AG08395 (cell line): Measurements from ENCODE around the gene HLA-A.
"Not testable (repeated sequence)": the region's sequence is repeated elsewhere in the genome, so short reads cannot be mapped to it uniquely, and the experiment has no call there.

Experiments used
- DNase-seq: peaks from one replicate; pipeline ENCODE4 v3.0.0; 2012; ENCODE audit warnings: mixed read lengths, low spot score

Gene HLA-A

DNA sequence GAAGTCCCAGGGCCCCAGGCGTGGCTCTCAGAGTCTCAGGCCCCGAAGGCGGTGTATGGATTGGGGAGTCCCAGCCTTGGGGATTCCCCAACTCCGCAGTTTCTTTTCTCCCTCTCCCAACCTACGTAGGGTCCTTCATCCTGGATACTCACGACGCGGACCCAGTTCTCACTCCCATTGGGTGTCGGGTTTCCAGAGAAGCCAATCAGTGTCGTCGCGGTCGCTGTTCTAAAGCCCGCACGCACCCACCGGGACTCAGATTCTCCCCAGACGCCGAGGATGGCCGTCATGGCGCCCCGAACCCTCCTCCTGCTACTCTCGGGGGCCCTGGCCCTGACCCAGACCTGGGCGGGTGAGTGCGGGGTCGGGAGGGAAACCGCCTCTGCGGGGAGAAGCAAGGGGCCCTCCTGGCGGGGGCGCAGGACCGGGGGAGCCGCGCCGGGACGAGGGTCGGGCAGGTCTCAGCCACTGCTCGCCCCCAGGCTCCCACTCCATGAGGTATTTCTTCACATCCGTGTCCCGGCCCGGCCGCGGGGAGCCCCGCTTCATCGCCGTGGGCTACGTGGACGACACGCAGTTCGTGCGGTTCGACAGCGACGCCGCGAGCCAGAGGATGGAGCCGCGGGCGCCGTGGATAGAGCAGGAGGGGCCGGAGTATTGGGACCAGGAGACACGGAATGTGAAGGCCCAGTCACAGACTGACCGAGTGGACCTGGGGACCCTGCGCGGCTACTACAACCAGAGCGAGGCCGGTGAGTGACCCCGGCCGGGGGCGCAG is at the start of gene HLA-A:
HLA-A (plus strand) TSS at position 258 of the 778 bp plus-strand sequence; CDS start at position 280, 22 bp downstream.
- DNase-seq = peak; percentile 93

GRCh38 chr6:29892696-29893095 is 49.6 kb upstream of the HLA-A start:
- no peak for DNase-seq

DNA sequence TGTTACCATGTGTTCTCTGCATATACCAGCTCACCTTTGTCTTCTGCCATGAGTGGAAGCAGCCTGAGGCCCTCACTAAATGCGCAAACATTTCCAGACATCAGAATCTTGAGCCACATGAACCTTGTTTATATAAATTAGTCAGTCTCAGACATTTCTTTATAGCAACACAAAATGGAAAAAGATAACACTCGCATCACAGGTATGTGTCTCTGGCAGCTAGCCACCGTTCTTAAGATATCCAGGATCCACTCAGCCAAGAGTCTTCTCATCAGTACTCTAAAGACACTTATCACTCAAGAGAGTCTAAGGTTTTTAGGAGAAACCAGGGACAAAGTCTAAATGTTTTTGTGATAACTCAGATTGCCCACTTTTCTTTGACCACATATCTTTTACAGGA is 43.1 kb upstream of the HLA-A start:
- no peak for DNase-seq

DNA sequence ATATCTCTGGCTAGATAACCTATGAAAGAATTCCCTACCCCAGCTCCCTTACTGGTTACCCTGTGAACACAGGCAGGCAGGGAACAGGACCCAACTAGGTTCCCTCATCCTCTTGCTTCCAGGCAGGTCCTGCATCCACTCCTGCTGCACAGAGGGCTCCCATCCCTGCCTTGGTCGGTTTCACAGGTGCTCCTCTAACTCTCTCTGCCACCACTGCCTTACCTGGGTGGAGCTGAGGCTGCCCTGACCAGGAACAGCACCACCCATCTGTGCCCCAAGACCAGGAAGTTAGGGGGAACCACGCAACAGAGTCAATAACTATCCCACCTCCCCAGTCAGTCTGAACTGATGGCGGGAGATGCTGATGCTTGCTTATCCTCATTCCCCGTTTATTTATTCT is 37.0 kb upstream of the HLA-A start:
- DNase-seq = no peak

DNA sequence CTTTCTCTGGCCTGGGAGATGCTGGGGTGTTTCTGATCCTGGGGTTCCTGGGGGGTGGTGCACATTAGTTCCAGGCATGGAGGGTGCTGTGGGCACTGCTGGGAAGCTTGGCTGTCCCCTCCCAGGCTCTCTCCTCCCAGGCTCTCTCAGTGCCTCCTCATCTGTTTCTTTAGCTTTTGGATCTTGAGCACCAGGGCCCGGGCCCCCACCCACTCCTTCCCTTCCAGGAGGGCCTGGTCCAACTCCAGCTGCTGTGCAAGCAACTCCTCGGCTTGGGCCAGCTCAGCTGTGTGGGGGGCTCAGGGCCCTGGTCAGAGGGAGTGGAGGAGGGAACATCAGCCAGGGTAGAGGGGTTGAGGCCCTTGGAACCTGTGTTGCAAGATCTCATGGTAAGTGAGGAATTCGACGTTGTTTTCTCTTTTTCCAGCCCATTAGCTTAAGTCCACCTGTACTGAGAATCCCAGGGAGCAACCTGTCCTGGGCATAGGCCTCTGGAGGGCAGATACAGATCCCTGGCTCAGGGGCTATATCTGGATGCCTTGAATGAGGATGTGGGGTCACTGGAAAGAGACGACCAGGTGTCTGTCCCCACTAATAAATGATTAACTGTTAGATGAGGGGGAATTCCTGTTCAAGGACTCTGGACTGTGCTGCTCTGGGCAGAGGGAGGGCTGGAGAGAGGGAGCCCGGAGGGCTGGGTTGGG is 34.5 kb upstream of the HLA-A start:
- no peak for DNase-seq

- DNase-seq = no peak
These were observed 34.0 kb upstream of the HLA-A start for GRCh38 chr6:29908341-29908662.

GRCh38 chr6:29908710-29909109 is 33.6 kb upstream of the HLA-A start:
- DNase-seq = no peak

- peak; percentile 41 for DNase-seq
These were observed 32.3 kb upstream of the HLA-A start for GRCh38 chr6:29909985-29910384.

DNA sequence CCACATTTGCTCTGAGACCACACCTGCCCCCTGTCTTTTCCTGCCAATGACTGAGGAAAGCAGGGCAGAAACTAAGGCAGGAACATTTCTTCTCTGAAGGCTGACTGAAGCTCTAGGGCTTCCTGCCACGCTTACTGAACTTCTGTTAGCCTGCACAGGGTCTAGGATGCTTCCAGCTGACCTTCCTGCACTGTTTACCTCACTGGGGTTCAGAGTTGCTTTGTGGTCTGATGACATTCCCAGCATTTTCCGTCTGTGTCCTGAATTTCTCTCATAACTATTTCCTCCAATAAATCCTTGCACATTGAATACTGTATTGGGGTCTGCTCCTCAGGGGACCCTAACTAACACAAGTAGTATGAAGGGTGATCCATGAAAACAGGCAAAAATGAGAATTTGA is 29.5 kb upstream of the HLA-A start:
- DNase-seq = no peak

DNA sequence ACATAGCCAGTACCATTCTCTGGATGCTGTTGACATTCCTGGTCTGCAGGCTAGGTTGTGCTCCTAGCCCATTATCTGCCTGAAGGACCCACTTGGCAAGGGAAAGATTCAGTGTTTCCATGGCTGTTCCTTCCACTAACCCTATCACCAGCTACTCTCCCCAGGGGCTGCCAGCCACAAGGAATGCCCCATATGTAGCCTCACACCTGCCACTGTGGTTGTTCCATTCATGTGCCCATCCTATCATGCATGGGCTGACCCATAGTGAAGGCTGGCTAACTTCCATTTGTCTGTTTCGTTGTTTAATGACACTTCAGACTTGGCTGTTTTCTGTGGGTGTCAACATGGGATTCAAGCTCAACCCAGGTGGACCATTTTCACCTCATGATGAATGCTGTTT is 25.6 kb upstream of the HLA-A start:
- DNase-seq = no peak

DNA sequence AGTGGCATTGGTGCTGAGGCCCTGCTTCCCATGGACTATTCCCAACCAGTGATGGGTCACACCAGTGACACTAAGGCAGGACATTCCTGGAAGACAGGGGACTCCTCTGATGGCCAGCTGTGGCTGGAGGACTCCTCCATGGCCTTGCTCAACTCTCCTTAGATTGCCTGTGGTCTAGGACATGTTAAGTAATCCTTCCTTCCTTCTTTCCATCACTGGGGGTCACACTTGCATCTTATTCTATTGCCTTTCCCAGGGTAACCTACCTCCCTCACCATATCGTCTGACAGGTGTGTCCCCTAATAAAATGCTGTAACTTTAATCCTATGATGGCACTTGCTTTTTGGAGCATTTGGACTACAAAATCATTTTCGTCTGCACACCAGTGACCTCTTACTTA is 24.5 kb upstream of the HLA-A start:
- DNase-seq = no peak

GRCh38 chr6:29919506-29920445 is 22.6 kb upstream of the HLA-A start:
- DNase-seq = no peak

- no peak for DNase-seq
These were observed 18.0 kb upstream of the HLA-A start for GRCh38 chr6:29924287-29924686.

- DNase-seq = no peak
These were observed 17.6 kb upstream of the HLA-A start for GRCh38 chr6:29924731-29925130.

DNA sequence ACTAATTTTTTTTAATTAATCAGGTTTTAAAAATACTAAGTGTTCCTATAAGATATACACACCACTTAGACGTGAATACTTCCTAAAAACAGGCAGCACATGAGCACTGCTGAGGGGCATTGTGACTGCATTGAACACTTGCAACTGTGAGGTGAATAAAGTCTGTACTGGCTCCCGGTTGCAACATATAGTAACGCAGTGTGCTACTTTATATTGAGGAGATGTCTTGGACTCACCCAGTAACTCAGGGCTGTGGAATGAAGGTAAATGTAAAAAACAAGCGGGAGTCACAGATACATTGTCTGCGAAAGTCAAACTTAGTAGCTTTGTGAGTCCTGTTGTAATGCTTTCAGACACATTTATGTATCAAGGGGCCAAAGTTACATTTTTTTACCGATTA is 17.0 kb upstream of the HLA-A start:
- no peak for DNase-seq

DNA sequence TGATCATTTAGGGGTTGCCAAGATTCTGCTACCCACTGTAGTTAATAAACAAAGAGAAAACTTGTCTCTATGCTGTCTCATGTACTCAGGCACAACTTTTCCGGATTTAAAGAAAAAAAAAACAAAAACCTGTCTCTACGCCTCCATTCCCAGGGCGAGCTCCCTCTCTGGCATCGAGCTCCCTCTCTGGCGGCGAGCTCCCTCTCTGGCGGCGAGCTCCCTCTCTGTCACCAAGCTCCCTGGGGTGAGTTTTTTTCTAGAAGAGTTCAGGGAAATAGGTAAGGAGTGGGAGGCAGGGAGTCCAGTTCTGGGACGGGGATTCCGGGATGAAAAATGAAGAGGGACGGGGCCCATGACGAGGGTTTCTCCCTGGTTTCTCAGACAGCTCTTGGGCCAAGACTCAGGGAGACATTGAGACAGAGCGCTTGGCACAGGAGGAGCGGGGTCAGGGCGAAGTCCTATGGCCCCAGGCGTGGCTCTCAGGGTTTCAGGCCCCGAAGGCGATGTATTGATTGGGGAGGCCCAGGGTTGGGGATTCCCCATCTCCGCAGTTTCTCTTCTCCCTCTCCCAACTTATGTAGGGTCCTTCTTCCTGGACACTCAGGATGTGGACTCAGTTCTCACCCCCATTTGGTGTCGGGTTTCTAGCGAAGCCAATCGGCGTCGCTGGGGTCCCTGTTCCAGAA is 16.5 kb upstream of the HLA-A start:
- peak; percentile 45 for DNase-seq

- DNase-seq = peak; percentile 76
These were observed 15.7 kb upstream of the HLA-A start for GRCh38 chr6:29926413-29927274.

DNA sequence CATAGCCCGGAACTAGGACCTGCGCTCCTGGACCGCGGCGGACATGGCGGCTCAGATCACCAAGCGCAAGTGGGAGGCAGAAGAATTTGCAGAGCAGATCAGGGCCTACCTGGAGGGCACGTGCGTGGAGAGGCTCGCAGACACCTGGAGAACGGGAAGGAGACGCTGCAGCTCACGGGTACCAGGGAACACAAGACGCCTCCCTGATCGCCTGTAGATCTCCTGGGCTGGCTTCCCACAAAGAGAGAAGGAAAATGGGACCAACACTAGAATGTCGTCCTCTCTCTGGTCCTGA is 15.1 kb upstream of the HLA-A start:
- DNase-seq = no peak

- DNase-seq = no peak
These were observed 14.4 kb upstream of the HLA-A start for GRCh38 chr6:29927841-29928388.

GRCh38 chr6:29930047-29930446 is 12.3 kb upstream of the HLA-A start:
- DNase-seq = not testable (repeated sequence)

- no peak for DNase-seq
These were observed 8.4 kb upstream of the HLA-A start for GRCh38 chr6:29933955-29934354.
